Measurements from ENCODE around the gene SLX9.

SLX9 gene

DNA sequence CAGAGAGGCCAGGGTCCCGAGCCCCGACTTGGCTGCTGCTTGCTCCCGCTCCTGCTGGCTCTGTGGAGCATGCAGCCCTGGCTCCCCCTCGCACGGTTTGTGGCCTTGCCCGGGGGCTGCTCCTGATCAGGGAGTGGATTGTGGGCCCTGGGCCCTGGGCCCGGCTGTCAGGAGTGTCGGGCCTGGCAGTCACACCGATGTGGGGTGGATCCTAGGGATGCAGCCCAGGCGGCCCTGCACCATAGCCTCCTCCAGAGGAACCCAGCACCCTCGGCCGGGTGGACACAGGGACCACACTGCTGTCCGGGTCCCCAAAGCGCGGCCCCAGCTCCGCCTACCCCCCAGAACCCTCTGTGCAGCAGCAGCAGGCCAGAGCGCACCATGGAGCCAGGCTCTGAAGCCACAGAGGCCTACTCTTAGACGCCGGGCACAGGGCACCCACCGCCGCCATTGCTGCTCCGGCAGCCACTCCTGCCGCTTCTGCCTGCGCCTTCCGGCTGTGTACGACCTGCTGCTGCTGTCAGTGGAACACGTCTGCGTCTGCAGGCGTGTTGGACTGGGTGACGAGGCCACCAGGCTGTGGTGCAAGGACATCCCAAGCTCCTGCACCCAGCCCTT lies 9.4 kb downstream of the SLX9 start:
- no peak for DNase-seq

DNA sequence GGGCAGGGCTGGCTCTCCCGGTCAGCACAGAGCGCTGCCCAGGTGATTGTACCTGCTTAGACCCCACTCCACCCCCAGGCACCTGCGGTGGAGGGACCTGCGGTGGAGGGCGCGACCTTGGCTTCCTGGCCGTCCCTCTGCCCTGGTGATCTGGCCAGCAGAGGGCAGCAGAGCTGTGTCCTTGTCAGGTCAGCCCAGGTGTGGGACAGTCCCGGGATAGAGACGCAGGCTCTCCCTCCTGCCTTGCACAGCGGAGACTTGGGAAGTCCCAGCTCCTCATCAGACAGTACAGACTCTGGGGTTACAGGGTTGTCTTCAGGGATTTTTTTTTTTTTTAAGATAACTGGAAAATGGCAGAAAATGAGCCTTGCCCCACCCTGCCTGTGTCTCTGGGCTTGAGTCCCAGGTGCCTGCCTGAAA lies 10.0 kb downstream of the SLX9 start:
- no peak for DNase-seq

DNA sequence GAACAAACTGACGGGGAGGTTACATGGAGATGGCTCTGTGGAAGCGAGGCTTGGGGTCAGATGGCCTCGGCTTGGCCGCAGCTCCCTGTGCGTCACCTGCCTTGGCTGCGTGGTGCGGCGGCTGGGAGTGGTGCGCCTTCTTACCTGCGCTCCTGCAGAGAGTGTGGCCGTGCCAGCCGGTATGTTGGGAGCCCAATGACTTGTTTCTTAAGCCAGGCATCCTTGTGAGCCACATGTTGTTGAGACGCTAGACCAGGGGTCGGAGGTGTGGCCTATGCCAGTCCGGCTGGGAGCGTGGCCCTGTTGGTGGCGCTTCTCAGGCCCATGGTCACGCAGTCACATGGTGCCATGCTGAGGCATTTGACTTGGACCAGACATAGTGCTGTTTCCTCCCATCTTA lies 10.5 kb downstream of the SLX9 start:
- no peak for DNase-seq

DNA sequence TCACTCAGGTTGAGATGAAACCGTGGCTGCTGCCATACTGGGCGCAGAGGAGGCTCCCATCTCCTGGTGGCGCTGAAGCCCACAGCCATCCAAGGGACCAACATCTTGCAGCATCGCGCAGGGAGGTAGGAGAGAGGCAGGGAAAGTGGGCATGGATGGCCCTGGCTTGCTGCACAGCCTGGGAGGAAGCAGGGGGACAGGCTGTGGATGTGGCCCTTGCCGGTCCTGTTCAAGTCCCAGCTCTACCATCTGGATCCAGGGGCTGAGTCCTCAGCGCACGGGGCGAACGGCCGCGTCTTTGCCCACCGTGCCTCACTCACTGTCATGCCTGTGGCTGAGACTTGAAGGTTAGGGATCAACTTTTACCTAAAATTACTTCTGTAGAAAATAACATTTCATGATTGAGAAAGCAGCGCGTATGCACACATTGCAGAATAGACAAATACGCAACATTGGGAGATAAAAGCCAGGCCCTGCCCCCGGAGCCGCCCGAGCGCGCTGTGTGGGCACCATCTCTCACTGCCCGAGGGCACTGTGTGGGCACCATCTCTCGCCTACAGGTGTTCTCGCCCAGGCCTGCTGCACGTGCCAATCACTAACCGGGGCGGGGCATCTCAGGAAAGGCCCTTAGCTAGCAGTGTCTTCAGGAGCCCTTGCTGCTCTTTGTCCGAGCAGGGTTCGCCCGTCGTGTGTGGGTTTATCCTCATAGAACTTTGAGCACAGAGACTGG lies 11.5 kb downstream of the SLX9 start:
- no peak for DNase-seq

DNA sequence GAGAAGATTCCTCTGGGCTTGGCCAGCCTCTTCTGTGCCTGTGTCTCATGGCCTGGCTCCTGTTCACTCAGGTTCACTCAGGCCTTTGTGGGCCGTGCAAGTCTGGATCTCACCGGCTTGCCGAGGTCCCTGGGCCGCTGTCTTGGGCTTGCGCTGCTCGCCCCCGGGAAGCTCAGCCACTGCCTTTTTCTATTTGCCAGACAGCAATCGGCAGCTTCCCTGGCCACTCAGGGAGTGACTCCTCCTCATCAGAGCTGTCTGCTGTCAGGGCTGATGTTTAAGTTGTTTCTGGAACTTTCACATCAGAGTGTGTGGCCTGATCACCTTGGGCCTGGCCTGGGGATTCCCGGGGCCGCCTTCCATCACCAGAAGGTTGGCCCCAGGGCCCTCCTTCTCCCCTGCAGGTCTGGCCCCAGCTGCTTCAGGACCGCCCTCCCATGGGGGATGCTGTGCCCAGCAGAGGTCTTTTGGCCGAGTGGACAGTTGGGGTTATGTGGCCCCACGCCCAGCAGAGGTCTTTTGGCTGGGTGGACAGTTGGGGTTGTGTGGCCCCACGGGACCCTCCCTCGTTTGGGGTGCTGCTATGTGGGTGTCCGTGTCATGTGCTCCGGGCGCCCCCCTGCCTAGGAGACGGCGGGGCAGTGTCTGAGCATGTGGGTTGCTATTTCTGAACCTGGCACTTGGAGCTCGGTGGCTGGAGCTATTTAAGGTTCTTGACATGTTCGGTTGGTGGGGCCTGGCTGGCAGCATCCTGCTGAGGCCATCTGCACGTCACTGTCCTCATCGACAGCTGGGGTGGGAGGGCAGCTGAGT lies 12.5 kb downstream of the SLX9 start:
- no peak for DNase-seq

DNA sequence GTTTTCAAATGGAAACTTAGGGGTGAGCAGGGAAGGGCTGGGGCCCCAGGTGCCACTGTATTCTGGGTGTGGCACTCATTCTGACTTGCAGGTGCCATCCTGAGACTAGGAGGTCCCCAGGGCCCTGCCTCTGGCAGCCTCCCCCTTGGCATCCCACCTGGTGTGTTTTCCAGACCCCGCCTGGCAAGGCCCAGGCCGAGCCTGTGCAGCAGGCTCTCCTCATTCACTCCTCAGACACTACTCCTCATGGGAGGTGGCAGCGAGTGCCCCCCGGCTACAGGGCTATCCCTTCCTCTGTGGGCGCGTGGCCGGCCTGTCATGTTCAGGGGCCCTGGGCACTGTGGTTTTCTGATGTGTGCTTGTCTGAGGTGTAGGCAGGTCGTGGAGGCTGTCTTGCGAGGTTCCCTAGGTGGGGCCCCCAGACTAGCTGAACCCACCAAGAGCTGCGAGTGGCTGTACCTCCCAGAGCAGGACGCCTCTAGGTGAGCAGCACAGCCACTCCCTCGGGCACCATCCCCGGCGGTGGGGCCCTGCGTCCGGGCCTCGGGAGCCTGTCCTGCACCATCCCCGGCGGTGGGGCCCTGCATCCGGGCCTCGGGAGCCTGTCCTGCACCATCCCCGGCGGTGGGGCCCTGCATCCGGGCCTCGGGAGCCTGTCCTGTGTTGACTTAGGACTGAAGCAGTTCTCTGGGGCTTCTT lies 13.2 kb downstream of the SLX9 start:
- DNase-seq = no peak

DNA sequence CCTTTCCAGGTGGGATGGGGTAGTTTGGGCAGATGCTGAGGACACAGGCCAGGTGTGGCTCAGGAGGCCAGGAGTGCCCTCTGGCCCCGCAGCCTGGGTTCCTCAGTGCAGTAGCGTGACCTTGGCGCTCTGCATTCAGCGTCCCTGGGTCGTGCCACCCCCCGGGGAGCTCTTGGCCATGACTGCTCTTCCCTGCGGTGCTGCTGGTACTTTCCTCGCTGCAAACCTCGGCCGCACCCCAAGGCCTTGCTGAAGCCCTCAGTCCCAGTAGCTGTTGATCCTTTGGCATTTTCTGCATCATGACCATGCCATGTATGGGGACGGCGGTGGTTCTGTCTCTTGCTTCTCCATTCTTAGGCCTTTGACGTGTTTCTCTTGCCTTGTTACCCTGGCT lies 13.8 kb downstream of the SLX9 start:
- no peak for DNase-seq

DNA sequence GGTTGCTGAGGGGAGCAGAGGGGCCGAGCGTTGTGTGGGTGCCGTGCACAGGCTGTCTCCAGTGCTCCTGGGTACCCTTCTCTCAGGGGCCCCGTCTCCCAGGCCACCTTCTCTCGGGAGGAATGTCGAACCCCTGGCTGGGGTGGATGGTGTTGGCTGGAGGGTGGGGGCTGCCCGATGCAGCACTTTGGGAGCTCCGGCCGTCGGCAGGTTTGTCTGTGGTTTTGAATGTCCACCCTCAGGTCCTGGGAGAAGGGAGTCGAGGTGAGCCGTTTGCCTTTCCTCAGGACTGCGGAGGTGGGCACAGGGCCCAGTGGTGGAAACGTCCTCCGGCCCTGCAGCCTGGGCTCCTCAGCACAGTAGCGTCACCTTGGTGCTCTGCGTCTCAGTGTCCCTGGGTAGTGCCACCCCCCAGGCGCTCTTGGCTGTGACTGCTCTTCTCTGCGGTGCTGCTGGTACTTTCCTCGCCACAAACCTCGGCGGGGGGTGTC lies 14.5 kb downstream of the SLX9 start:
- DNase-seq = no peak

DNA sequence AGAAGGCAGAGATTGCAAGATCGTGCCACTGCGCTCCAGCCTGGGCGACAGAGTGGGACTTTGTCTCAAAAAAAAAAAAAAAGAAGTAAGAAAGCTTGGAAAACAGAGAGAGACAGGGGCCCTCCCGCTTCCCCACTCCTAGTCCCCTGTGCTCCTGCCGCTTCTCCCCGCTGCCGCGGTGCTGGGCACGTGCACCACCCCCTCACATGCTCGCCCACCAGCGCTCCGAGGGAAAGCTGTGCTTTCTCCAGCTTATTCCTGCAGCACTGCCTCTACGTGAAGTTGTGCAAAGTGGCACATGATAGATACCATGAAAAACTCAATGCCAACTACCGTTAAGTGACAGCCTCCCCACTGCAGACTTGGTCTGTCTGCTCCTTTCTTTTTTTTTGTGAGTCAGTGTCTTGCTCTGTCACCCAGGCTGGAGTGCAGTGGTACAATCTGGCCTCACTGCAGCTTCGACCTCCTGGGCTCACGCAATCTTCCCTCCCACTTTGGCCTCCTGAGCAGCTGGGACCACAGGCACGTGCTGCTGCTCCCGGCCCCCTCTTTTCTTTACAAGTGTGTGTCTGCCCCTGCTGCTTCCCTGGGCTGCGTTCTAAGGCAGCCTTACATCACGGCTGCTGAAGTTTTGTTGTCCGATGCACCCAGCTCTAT lies 15.4 kb downstream of the SLX9 start:
- no peak for DNase-seq

DNA sequence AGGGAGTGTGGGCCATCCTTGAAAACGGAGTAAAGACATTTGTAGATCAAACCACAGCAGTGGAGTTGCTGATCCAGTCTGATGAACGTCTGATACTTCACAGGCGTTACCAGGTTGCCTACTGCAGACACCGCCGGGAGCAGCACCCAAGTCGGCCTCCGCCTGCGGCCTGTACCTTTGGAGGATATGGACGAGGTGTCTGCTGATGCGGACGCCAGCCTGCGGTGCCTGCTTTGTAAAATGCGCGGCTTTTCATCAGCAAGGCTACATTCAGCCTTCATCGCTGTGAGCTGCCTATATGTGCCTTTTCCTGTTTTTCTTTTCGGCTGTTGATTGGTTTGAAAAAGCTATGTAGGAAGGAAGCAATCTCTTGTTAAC lies 16.0 kb downstream of the SLX9 start:
- DNase-seq = no peak

DNA sequence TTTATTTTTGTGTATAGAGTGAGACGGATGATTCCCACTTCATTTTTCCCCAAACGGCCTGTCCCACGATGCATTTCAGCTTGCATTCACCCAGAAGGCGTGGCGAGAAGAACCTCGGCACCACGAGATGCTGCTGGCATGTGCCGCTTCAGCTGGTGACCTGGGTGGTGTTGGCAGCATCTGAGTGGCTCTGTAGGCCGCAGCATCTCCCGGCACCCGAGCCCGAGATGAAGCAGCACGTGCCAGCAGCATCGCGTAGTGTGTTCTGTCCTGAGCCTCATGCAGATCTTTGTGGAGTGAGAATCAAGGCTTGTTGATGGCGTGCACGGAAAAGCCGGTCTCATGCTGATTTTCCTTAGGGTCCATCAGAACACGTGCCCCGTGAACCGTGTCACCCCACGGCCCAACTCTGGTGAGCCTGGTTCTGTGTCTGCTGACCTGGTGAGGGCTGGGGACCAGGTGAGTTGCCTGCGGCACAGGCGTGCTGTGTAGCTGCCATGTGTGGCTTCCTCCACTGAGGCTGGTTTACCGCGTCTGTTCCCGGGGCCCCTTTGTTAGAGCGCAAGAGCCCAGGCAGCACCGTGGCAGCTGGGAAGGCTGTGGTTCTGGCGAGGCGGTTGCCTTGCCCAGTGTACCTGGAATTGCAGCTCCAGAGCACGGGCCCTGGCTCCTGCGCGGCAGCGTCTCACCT lies 16.7 kb downstream of the SLX9 start:
- no peak for DNase-seq

DNA sequence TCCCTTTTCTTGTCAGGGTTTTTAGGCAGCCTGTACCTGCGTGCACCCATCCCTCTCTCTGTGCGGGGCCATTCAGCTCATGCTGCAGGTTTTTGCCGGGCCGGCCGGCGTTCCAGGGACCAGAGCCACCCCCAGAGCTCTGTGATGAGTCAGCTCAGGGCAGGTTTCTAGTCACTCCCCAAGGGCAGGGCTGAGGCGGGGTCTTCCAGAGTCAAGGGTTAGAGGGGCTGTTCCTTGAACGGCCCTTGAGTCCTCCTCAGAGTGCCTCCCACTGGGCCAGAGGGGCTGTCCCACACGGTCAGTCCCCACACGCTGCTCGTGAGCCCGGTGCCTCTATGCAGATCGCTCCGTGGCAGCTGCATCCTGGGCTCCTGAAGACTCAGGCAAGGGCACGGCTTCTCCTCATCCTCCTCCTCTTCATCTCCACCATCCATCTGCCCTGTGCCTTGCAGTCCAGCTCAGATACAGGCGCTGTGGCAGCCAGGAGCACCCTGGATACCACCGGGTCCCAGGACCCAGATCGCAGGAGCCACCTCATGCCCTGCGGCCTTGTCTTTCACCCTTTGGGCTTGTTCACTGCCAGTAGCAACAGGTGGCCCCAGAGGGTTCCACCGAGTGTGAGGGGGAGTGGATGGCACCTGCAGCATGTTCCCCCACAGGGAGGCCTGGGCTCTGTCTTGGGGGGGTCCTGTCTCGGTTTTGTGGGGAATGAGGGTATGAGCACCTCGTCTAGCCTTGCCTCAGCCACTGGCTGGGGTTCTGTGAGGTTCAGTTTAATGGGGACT lies 17.4 kb downstream of the SLX9 start:
- DNase-seq = no peak

DNA sequence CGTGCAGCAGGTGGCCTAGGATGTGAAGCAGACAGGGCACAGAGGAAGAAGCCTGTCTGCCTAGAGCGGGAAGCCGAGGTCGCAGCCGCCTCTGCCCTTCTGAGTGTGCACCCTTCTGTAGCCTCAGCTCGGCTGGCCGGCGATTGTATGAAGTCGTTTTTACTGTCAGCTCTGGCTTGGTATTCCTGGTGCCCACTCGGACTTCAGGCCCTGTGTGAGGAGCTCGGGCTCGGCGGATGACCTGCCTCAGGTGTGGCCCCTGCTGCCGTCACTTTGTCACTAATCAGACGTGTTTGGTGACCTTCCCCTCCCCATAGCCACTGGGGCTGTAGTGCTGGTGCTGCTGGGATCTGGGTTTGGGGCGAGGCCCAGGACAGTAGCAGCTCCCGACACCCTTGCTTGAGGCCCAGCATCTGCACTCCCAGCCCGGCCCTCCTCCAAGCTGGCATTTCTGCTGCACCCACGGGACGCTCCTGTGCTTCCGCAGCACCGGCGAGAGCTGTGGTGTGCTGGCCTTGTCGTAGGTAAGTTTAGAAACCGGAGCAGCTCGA lies 18.1 kb downstream of the SLX9 start:
- no peak for DNase-seq

DNA sequence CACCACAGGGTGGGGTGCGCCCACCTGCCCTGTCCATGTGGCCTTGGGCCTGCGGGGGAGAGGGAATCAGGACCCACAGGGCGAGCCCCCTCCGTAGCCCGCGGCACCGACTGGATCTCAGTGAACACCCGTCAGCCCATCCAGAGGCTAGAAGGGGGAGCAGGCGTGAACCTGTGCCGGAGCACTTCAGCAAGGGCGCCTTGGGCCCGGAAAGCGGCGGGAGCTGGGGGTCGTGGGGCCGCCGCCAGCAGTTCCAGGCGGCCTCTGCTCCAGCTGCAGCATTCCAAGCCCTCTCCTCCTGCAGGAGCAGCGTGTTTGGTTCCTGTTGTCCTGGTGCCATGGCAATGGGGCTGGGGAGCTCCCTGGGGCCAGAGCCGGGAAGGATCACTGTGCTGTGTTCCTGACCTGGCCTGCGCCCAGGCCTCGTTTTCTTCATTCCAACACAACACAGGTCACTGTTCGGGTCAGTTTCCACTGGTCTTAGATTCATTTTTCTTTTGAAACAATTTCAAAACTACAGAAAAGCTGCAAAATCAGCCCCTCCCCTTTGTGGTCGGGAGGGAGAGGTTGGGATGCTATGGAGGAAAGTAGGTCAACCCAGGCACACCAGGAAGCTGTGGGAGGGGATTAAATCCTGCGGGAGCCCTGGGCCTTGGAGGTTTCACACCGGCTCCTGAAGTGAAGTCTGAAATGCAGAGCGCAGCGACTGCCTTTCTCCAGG lies 18.8 kb downstream of the SLX9 start:
- DNase-seq = no peak

DNA sequence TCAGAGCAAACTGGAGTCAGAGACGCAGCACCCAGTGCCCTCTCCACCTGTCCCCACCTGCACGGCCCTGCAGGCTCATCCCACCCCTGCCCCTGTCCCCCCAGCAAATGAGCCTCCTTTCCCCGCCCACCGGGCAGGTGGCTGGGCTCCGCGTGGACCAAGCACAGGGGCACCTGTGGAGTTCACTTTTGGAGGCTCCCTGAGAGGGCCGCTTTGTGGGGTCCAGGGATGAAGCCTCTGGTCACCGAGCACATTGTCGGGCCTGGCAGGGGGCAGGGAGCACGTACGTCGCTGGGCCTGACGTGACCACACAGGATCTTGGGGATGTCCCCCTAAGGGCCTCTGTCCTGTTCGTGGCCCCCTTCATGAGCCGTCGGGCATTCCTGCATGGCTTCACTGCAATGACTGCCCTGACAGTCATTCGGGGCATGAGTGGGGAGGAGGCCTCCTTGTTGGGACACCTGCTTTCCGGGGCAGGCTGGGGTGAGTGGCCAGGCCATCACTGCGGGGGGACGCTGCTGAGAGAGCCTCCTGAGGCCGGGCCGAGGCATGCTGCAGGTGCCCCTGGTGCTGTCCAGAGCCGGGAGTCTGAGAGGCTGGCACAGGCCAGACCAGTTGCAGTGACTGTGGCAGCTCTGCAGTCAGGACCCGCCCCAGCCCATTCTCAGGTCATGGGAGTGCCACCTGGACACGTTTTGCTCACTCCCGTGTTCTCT lies 19.7 kb downstream of the SLX9 start:
- no peak for DNase-seq

DNA sequence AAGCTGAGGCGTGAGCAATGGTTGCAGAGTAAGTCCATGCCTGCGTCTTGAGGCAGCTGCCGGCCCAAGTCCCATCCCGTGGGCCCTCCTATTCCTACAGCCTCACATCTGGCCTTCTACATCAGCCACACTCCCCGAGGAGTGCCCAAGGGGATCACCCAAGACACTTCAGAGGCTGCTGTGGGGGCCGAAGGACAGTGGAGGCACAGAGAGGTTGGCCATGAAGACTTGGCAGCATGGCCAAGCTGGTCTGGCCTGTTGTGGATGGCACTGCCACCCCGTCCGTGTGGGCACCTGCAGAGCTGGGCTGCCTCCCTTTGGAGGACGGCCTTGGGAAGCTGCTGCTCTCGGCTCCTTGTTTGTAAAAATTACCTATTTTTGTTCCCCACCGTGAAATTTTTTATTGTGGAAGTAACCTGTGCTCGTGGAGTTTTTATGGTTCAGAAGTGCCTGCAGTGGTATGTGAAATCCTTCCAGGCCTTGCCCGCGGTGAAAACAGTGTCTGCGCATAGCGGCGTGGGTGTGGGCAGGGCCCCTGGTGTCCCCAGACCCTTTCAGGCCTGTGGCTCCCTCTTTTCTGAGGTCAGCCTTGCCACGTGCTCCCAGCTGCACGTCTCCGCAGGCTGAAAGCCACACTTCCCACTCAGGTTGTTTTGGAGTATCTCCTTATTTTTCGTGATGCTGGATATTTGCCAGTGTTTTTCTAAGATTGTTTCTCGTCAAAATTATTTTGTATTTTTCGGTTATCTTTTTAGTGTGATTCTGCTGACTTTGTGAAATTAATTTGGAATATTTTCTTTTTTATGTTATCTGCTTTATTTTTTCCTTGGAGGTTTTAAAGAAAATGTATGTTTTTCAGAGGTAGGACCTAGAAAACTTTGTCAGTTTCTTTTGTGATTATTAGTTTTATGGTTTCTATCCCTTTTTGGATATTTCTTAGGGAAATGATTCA lies 20.6 kb downstream of the SLX9 start:
- no peak for DNase-seq

DNA sequence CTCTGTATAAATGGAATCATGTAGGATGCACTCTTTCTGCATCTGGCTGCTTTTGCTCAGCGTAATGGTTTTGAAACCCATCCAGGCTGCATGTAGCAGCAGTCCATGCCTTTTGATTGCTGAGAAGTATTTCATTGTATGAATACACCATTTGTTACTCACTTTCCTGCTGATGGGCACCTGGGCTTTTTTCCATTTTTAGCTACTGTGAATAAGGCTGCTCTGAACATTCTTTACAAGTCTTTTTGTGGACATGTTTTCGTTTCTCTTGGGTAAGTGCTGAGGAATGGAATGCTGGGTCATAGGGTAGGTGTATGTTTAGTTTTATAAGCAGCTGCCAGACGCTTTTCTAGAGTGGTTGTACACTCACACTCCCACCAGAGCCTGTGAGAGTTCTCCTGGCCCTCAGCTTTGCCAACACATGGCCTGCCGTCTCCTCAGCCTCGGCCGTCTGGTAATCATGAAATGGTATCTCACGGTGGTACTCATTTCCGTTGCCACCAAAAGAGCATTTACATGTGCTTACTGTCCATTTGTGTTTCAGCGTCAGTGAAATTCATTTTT lies 22.7 kb downstream of the SLX9 start:
- no peak for DNase-seq

DNA sequence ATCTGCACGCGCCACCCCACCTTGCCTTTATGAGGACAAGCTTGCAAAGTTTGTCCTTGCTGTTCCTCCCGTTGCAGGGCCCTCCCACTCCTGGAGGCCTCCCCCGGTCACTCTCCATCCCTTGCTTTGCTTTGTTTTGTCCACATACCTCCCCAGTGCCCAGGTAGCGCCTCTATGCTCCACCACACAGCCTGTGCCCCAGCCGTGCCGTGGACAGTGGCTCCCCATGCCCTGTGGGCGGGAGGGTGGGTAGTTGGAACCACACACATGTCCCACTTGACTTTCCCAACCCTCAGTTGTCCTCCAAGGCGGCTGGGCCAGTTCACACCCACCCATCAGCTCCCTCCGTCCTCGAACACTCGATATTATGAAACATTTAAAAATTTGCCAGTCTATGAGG lies 24.6 kb downstream of the SLX9 start:
- DNase-seq = no peak
